Measurements from ENCODE around the gene COQ5. TPM values are rescaled to one million over a fixed set of nuclear protein-coding genes. Genes with fewer than 3 reads are reported as not detected.

Gene COQ5, protein sequence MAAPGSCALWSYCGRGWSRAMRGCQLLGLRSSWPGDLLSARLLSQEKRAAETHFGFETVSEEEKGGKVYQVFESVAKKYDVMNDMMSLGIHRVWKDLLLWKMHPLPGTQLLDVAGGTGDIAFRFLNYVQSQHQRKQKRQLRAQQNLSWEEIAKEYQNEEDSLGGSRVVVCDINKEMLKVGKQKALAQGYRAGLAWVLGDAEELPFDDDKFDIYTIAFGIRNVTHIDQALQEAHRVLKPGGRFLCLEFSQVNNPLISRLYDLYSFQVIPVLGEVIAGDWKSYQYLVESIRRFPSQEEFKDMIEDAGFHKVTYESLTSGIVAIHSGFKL
- 10 to 100 TPM; 36.4 to 70.7 (median 49.8) TPM for total RNA-seq

DNA sequence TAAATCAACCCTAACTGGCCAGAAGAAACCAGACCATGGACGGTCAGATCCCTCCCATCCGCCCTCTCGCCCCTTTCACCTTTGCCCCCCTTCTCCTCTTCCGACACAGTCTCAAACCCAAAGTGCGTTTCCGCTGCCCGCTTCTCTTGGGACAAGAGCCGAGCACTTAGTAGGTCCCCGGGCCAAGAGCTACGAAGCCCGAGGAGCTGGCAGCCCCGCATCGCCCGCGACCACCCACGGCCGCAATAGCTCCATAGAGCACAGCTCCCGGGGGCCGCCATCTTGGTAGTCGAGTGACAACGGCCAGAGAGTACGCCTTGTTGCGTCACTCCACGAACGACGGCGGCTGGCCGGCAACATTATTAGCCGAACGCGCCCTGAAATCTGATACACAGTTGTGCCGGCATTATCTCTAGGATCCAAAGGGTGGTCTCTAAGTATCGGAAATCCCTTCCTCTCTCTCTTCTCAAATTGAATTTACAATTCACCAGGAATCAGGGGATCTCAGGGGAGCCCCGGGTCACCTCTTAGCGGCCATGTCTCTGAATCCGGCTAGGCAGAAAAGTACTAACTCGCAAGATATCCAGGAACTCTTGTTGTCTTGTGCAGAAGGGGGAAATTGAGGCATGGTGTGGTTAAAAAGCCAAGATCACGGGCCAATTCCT lies at the start of gene COQ5:
TSS of gene COQ5 (minus strand) at position 298 of the 665 bp plus-strand sequence. CDS start at position 281, 17 bp downstream.
- peak within 1 kb of the TSS; percentile 95 to 98 for H3K27ac ChIP-seq
- peaks cover 6 to 10% of the 10 kb centered on the region in 2 donors for H3K4me1 ChIP-seq (replicated peaks in 1 of 2)
- WGBS, 10 experiments: 0 to 15% (median 0%) methylated on average over 2 to 14 of the region's 38 CpGs; no CpG with 5 or more reads in 2 of the 10 experiments
- peak within 1 kb of the TSS; percentile 84 to 96 (median 92) for H3K4me3 ChIP-seq
- peak; percentile 91 to 98 (median 97) for ATAC-seq (replicated peaks in 6 of 8)
- in situ Hi-C loops (cut with MboI; ENCODE audit: low pct_unique_long_range_greater_than_20kb in 2 of 9, low sequenced_read_pairs in 9 of 9, unreplicated experiment in 9 of 9): no loop called here

DNA sequence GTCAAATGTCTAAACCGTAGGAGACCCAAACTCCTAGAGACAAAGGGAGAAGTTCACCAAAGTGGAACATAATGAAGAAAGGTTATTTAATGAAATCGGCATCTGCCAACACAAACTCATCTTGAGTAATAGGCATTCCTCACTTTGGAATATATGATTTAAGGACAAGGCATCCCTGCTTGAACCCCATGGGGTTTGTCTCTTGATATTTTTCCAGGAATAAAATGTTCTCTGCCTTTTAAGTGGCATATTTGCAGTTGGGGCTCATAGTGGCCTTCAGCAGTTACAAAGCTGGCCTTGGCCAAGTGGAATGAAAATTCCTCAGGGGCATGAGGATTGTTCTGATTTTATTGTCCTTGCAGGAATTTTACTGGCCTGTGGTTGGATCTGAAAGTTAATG lies 45.1 kb upstream of the COQ5 start:
- ATAC-seq (replicated peaks in 6 of 8): no peak
- 75 to 100% (median 90%) methylated on average over 2 of the region's 2 CpGs; no CpG with 5 or more reads in 3 of the 10 experiments for WGBS, 10 experiments
- Histone ChIP-seq H3K27ac (no peak overlapping the region), H3K4me1 (replicated peaks in 1 of 2) (no peaks in the 10 kb centered on the region), H3K4me3 (no peak overlapping the region)
- in situ Hi-C loops (cut with MboI; ENCODE audit: low pct_unique_long_range_greater_than_20kb in 2 of 9, low sequenced_read_pairs in 9 of 9, unreplicated experiment in 9 of 9): no loop called here

DNA sequence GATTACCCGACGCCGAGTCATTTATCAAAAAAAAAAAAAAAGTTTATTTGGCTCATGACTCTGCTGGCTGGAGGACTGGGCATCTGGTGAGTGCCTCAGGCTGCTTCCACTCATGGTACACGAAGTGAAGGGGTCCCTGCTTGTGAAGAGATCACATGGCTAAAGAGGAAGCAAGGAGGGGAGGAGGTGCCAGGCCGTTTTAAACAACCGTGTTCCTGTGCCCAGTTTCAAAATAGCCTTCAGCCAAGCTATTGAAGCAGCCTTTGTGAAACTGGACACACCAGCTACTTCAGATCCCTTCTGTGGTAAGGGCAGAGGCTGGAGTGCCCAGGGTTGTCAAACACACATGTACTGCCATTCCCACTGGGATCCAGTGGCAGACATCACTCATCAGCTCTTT lies 44.6 kb upstream of the COQ5 start:
- Histone ChIP-seq H3K4me3 (no peak overlapping the region), H3K27ac (no peak overlapping the region), H3K4me1 (replicated peaks in 1 of 2) (no peaks in the 10 kb centered on the region)
- in situ Hi-C loops (cut with MboI; ENCODE audit: low pct_unique_long_range_greater_than_20kb in 2 of 9, low sequenced_read_pairs in 9 of 9, unreplicated experiment in 9 of 9): no loop called here
- 73 to 100% (median 96%) methylated on average over 1 to 6 of the region's 6 CpGs; no CpG with 5 or more reads in 1 of the 10 experiments for WGBS, 10 experiments
- ATAC-seq (replicated peaks in 6 of 8): no peak

DNA sequence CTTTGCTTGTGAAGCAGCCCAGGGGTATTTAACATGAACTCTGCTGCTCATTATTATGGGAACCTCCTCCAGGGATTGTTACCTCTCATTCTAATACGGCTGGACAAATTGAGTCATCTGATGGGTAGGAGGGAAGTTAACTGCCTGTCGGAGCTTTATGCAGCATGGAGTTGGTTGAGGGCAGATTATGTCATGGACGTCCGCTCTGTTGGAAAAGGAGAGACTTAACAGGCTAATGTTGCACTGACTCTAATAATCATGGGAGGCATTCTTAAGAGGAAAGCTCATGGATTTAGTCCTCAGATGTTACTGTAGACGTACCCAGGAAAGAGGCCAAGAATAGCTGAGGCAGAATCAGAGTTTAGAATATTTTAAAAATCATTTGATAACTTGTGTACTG lies 42.3 kb upstream of the COQ5 start:
- no peaks in the 10 kb centered on the region for H3K4me1 ChIP-seq (replicated peaks in 1 of 2)
- no peak for ATAC-seq (replicated peaks in 6 of 8)
- WGBS, 10 experiments: 58 to 100% (median 86%) methylated on average over 1 to 4 of the region's 5 CpGs; no CpG with 5 or more reads in 2 of the 10 experiments

DNA sequence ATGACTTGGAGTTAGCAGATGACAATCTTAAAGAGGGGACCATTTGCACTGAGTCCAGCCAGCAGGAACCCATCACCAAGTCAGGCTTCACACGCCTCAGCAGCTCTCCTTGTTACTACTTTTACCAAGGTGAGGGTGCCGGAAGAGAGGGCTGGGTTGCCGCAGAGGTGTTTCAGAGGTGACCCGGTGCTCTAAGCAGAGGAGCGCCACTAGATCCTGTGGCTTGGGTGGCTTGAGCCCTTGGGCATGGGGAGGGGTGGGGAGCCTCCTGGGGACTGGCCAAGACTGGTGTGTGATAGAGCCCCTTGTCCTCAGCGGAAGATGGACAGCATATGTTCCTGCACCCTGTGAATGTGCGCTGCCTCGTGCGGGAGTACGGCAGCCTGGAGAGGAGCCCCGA lies 34.5 kb upstream of the COQ5 start:
- in situ Hi-C loops (cut with MboI; ENCODE audit: low pct_unique_long_range_greater_than_20kb in 2 of 9, low sequenced_read_pairs in 9 of 9, unreplicated experiment in 9 of 9): no loop called here
- 78 to 100% (median 100%) methylated on average over 1 to 4 of the region's 11 CpGs; no CpG with 5 or more reads in 5 of the 10 experiments for WGBS, 10 experiments
- no peak for ATAC-seq (replicated peaks in 6 of 8)
- Histone ChIP-seq H3K4me1 (replicated peaks in 1 of 2) (no peaks in the 10 kb centered on the region), H3K4me3 (no peak overlapping the region), H3K27ac (no peak overlapping the region)

More for the DNA sequence above, 42.3 kb upstream of the COQ5 start:
- no peak overlapping the region for H3K4me3 ChIP-seq
- H3K27ac ChIP-seq: no peak overlapping the region
- in situ Hi-C loops (cut with MboI; ENCODE audit: low pct_unique_long_range_greater_than_20kb in 2 of 9, low sequenced_read_pairs in 9 of 9, unreplicated experiment in 9 of 9): no loop called here

DNA sequence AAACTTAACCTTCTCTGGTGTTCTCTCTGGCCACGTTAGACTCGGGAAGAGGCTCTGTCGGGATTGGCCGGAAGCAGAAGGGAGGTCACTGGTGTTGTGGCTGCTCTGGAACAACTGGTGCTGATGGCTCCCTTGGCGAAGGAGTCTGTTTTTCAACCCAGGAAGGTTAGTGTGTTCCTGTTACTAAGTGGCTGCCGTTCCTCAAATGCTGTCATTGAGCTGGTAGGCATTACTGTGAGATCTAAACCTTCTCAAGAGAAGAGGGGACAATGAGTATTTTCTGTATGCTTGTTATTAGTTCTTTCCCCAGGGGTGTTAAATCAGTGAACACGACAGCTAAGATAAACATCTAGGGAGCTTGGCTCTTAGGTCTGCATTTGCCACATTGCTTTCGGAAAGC lies 33.9 kb upstream of the COQ5 start:
- no peak overlapping the region for H3K27ac ChIP-seq
- no peak for ATAC-seq (replicated peaks in 6 of 8)
- H3K4me1 ChIP-seq (replicated peaks in 1 of 2): no peaks in the 10 kb centered on the region
- no peak overlapping the region for H3K4me3 ChIP-seq
- in situ Hi-C loops (cut with MboI; ENCODE audit: low pct_unique_long_range_greater_than_20kb in 2 of 9, low sequenced_read_pairs in 9 of 9, unreplicated experiment in 9 of 9): no loop called here
- 40 to 100% (median 89%) methylated on average over 1 to 8 of the region's 8 CpGs; no CpG with 5 or more reads in 1 of the 10 experiments for WGBS, 10 experiments

DNA sequence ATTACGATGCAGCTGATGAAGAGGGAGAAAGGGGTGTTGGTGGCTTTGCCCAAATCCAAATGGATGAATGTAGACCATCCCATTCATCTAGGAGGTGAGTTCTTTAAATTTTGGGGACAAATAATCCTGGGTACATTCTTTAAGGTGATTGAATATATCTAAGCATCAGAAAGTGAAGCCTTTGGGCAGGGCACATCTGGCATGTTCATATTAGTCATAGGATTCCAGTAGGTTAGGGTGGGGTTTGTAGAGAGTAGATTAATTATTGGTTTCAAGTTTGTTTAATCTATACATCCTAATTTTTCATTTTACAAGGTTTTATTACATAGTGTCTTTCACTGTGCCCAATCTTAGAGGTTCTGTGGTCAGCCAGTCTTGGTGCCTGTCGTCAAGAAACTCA lies 28.6 kb upstream of the COQ5 start:
- H3K27ac ChIP-seq: no peak overlapping the region
- in situ Hi-C loops (cut with MboI; ENCODE audit: low pct_unique_long_range_greater_than_20kb in 2 of 9, low sequenced_read_pairs in 9 of 9, unreplicated experiment in 9 of 9): no loop called here
- H3K4me1 ChIP-seq (replicated peaks in 1 of 2): no peaks in the 10 kb centered on the region
- WGBS, 10 experiments: 92 to 100% (median 100%) methylated on average over 1 to 2 of the region's 2 CpGs; no CpG with 5 or more reads in 1 of the 10 experiments
- no peak overlapping the region for H3K4me3 ChIP-seq
- peak in 2 of 8 experiments; percentile 52 to 57 for ATAC-seq (replicated peaks in 6 of 8)

DNA sequence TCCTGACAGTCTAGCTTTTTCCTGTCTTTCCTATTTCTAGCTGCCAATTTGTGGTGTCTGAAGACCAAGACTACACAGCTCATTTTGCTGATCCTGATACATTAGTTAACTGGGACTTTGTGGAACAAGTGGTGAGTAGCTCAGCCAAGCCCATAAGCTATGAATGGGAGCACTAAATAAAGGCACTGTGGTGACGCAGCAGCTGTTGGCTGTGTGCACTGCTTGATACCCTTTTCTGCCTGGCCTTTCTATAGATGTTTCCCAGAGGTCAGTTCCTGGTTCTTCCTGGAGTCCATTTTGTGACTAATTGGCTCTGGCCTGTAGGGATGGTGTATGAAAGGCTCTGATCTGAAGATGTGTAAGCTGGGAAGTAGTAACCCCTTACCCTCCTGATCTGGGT lies 25.7 kb upstream of the COQ5 start:
- WGBS, 10 experiments: 89 to 100% (median 100%) methylated on average over 1 of the region's 1 CpG; no CpG with 5 or more reads in 7 of the 10 experiments
- no peak overlapping the region for H3K27ac ChIP-seq
- in situ Hi-C loops (cut with MboI; ENCODE audit: low pct_unique_long_range_greater_than_20kb in 2 of 9, low sequenced_read_pairs in 9 of 9, unreplicated experiment in 9 of 9): no loop called here
- no peaks in the 10 kb centered on the region for H3K4me1 ChIP-seq (replicated peaks in 1 of 2)
- no peak overlapping the region for H3K4me3 ChIP-seq
- no peak for ATAC-seq (replicated peaks in 6 of 8)

DNA sequence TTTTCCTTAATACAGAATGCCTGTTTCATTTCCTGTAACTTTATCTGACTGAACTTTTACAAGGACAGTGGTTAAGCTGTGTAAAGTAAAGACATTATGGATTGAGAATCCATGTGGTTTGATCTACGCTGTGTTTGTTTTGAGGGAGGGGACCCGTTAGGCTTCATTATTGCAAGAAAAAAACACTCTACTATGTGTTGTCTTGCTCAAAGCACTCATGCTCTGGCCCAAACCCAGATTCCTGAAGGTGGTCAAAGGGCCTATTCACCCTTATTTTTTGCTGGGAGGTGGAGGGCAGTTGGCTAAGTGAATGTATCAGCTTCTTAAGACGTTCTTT lies 17.1 kb upstream of the COQ5 start:
- Histone ChIP-seq H3K4me1 (replicated peaks in 1 of 2) (no peaks in the 10 kb centered on the region), H3K4me3 (no peak overlapping the region), H3K27ac (no peak overlapping the region)
- peak in 1 of 8 experiments; percentile 85 for ATAC-seq (replicated peaks in 6 of 8)
- in situ Hi-C loops (cut with MboI; ENCODE audit: low pct_unique_long_range_greater_than_20kb in 2 of 9, low sequenced_read_pairs in 9 of 9, unreplicated experiment in 9 of 9): no loop called here
- WGBS, 10 experiments: 25 to 100% (median 95%) methylated on average over 1 to 3 of the region's 3 CpGs; no CpG with 5 or more reads in 2 of the 10 experiments

DNA sequence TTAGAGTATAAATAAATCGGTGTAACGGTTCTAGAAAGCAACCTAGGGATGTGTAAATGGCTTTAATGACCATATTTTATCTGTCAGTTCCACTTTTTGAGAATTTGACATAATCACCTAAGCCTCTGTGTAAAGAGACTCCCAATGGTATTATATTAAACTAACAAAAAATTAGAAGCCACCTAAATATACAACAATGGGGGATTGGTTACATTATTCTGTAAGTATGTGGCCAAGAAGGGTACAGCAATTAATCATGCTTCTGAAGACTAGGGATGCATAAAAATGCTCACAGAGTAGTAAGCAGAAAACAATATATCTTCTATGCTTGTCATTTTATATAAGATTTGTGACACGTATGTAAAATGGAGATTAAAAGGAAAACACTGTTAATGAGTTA lies 15.7 kb upstream of the COQ5 start:
- Histone ChIP-seq H3K27ac (no peak overlapping the region), H3K4me1 (replicated peaks in 1 of 2) (no peaks in the 10 kb centered on the region), H3K4me3 (no peak overlapping the region)
- in situ Hi-C loops (cut with MboI; ENCODE audit: low pct_unique_long_range_greater_than_20kb in 2 of 9, low sequenced_read_pairs in 9 of 9, unreplicated experiment in 9 of 9): no loop called here
- WGBS, 10 experiments: 73 to 100% (median 96%) methylated on average over 2 to 3 of the region's 3 CpGs; no CpG with 5 or more reads in 2 of the 10 experiments
- ATAC-seq (replicated peaks in 6 of 8): no peak

DNA sequence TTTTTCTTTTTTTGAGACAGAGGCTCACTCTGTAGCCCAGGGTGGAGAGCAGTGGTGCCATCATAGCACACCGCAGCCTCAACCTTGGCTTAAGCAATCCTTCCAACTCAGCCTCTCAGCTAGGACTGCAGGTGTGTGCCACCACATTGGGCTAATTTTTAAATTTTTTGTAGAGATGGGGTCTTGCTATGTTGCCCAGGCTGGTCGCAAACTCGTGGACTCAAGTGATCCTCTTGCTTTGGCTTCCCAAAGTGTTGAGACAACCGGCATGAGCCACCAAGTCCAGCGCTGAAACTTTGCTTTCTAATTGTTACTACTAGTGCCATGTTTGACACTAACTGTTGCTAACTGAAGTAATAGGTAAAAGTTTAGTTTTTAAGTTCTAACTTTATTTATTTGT lies 13.2 kb upstream of the COQ5 start:
- no peak overlapping the region for H3K4me3 ChIP-seq
- 86 to 100% (median 93%) methylated on average over 2 to 4 of the region's 5 CpGs; no CpG with 5 or more reads in 3 of the 10 experiments for WGBS, 10 experiments
- no peak for ATAC-seq (replicated peaks in 6 of 8)
- in situ Hi-C loops (cut with MboI; ENCODE audit: low pct_unique_long_range_greater_than_20kb in 2 of 9, low sequenced_read_pairs in 9 of 9, unreplicated experiment in 9 of 9): no loop called here
- no peak overlapping the region for H3K27ac ChIP-seq
- peaks cover 16 to 18% of the 10 kb centered on the region in 2 donors for H3K4me1 ChIP-seq (replicated peaks in 1 of 2)

DNA sequence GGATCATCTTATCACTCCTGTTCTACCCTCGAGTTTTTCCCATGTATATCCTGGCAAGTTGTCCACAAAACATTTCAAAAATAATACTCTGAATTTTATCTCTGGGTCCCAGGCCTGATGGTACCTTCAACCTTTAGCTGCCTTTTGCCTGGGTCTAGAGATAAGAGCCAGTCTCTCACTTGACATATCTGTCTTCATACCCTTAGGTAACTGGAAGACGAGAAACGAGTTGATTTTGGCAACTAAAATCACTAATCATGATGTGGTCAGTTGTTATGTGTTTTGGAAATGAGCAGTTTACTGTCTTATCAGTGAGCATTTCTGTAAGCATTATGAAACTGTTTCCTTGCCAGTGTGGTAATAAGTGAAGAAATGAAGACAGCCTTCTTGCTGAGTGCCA lies 11.5 kb upstream of the COQ5 start:
- no peak overlapping the region for H3K27ac ChIP-seq

DNA sequence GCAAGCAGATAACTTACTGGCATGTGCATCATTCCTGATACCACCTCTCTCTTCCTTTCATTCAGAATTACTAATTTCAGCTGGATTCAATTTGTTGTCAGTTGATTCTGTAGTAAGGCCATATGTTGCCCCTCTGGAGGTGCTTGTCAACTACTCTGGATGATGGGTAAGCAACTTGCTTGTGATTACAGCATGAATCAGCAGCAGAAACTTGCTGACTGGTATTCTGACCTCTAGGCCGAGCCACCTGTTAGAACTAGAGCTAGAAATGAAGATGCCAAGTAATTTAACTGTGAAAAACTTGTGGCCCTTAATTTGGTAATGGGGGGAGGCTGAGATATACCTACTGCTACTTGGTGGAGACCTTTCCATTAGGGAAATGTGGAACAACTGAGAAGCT lies 10.3 kb upstream of the COQ5 start:
- no peak overlapping the region for H3K27ac ChIP-seq
- 100% methylated on average over 1 of the region's 1 CpG; no CpG with 5 or more reads in 7 of the 10 experiments for WGBS, 10 experiments
- H3K4me3 ChIP-seq: no peak overlapping the region
- in situ Hi-C loops (cut with MboI; ENCODE audit: low pct_unique_long_range_greater_than_20kb in 2 of 9, low sequenced_read_pairs in 9 of 9, unreplicated experiment in 9 of 9): no loop called here
- ATAC-seq (replicated peaks in 6 of 8): no peak
- H3K4me1 ChIP-seq (replicated peaks in 1 of 2): peaks cover 31 to 38% of the 10 kb centered on the region in 2 donors

More for the DNA sequence above, 11.5 kb upstream of the COQ5 start:
- in situ Hi-C loops (cut with MboI; ENCODE audit: low pct_unique_long_range_greater_than_20kb in 2 of 9, low sequenced_read_pairs in 9 of 9, unreplicated experiment in 9 of 9): no loop called here
- Histone ChIP-seq H3K4me3 (no peak overlapping the region), H3K4me1 (replicated peaks in 1 of 2) (peaks cover 31 to 36% of the 10 kb centered on the region in 2 donors)
- 13 to 97% (median 89%) methylated on average over 3 of the region's 3 CpGs; no CpG with 5 or more reads in 5 of the 10 experiments for WGBS, 10 experiments
- no peak for ATAC-seq (replicated peaks in 6 of 8)
